ENCODE data around the gene SNTN.
"Not testable (repeated sequence)": the region's sequence is repeated elsewhere in the genome, so short reads cannot be mapped to it uniquely, and the experiment has no call there.

The SNTN gene

DNA sequence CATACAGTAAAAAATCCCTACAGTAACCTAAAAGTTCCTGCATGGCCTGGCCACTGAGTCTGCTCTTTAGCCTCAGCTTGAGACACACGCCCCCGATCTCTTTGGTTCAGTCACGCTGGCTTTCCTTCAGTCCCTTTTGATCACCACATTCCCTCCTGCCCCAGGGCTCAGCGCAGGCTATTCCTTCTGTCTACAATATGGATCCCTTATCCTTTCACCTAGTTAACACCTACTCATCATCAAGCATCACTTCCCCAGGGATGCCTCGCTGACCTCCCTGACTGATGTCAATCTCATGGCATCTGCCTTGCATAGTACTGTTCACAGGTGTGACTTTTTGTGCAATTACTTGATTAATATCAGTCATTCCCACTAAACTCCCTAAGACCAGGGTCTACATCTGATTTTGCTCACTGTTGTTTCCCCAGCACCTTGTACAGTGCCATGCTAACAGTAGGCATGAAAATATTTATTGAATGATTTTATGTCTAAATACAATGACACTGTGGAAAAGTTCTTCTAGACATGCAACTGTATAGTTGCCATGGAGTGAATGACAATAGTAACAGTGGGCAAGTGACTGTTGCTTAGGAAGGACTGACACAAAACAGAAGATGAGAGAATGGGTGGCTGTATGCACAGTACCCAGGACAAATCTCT lies at the start of gene SNTN:
Gene SNTN (plus strand): TSS at position 610 of the 660 bp plus-strand sequence. CDS start 13 bp downstream, at position 623.
- DNase-seq, result no peak

DNA sequence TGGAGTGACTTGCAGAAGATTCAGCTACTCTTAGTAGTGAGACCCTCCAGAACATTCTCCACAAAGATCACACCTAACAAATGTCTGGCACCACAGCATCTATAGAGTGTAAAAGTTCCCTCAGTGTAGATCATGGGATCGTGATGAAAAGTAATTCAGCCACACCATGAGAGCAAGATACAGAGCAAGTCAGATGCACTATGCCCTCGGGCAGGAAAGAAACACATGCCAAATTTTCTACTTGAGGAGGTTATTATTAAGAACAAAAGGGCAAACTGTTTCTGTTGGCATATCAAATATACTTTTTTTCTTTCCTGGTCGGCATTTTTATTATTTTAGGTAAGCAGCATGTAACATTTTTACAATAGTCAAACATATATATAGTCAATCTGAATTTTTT lies 44.8 kb upstream of the SNTN start:
- no peak for DNase-seq

DNA sequence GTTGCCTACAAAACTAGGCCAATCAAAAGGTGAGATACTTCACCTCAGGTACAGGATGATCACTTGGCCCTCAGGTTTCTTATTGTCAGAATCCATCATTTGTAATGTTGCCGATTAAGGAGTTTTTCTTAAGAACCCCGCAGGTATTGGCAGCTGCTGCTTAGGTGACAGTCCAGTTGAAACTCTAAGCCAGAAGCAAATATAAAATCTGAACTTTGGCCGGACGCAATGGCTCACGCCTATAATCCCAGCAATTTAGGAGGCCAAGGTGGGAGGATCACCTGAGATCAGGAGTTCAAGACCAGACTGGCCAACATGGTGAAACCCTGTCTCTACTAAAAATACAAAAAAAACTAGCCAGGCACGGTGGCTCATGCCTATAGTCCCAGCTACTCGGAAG lies 43.1 kb upstream of the SNTN start:
- DNase-seq, result no peak

DNA sequence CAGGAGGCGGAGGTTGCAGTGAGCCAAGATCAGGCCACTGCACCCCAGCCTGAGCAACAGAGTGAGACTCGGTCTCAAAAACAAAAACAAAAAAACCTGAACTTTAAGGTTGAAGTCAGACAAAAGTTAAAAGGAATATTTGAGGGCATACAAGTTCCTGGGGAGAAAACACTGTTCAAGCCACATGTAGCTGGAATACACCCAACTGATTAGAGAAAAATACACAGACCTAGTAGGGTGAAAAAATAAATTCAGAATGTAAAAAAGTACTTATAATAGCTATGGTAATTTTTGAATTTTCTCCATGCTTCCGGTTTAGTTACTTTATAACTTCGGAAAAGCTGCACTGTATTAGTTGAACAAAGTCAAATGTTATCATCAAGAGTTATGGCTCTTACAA lies 42.6 kb upstream of the SNTN start:
- no peak for DNase-seq

DNA sequence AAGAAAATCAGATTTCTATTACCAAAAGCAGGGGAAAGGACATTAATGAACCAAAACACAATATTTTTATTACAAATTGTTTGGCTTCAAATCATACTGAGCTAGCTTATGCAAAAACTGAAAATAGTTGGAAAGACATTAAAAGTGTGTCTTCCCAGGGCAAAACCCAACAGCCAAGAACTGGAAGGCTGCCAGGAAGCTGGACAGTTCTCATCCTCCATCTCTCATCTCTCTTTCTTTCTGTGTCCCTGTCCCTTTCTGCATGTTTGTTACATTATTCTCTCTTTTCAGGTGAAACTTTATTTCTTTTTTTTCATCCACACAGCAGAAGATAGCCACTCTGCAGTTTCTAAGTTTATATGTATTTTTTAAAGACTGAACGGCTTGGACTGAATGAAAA lies 41.1 kb upstream of the SNTN start:
- DNase-seq, result no peak

DNA sequence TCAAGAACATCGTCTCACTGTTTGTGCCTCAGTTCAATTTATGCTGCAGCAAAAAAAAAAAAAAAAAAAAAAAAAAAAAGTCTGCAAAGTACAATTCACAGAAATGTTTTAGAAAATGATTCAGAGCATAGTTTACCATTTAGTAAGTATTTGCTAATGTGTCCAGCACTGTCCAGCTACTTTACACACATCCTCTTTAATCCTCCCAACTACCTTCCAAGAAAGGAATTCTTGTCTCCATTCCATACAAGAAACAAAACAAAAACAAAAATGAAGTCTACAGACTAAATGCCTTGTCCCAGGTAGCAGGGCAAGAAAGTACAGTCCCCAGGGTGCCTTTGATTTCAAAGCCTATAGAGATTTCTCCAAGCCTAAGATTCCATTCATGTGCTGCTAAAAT lies 38.9 kb upstream of the SNTN start:
- DNase-seq, result no peak

DNA sequence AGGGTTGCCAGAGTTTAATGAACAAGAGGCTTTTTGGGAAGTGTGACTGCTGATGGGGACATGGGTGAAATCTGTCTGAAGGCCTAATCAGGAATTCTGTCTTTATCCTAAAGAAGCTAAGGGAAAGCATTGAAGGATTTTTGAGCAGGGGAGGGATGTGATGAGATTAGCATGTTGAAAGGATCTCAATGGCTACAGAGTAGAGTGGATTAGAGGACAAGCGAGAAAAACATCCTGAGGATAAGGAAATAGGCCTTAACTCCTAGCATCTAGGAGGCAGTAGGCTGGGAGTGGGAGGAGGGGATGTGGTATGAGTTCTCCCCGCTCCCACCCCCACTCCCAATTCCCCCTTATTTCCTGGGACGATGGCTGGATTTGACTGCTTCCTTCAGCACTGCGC lies 35.1 kb upstream of the SNTN start:
- no peak for DNase-seq

DNA sequence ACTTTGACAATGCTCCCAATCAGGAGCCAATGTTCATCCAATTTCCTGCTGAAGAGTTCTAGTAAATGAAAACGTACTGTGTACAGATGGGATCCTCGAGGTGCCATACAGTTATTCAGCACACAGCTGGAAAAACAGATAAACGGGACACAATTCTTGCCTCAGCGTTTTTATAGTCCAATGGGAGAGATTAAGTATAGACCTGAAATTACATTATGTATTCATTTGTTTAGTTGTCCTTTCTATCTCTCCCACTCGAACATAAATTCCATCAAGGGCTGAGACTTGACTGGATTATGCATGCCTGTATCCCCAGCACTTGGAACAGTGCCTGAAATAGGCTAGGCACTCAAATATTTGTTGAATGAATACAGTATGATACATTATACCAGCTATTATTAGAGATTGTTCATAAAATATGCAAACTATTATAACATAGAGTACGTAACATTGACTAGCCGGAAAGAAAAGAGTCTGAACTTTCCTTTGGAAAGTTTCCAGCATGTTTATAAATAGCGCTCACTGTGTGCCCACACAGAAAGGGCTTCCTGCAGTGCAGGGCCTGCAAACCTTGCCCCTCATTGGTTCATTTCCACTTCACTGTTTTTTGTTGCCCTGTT lies 27.4 kb upstream of the SNTN start:
- no peak for DNase-seq

DNA sequence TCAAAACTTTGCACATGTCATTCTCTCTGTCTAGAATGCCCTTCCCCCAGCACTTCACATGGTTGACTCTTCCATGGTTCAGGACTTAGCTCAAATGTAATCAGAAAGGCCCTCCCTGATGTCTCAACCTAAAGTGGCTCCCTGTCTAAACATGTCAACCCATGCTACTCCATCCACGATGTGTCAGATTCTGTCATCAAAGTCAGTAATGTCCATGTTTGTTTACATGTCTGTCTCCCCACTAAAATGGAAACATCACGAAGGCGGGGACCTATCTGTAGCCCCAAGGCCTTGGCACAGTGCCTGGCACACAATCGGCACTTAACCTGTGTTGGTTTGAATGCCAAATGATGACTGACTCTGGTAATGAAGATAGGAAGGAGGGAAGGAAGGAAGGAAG lies 20.8 kb upstream of the SNTN start:
- DNase-seq, result no peak

DNA sequence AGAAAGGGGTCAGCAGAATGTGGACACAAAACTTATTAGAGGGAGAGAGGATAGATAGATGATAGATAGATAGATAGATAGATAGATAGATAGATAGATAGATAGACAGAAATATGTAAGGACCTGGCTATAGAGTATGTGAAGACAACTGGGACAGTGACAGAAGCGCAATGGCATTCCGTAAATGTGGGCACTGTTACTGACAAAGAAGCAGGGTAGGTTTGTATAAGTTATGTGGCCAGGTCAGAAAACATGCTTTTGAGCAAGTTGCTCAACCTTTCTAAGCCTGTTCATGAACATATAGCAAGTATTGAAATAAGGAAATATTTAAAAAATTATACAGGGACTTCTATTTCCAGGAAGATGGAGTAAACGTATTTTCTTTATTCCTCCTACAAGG lies 17.3 kb upstream of the SNTN start:
- no peak for DNase-seq

DNA sequence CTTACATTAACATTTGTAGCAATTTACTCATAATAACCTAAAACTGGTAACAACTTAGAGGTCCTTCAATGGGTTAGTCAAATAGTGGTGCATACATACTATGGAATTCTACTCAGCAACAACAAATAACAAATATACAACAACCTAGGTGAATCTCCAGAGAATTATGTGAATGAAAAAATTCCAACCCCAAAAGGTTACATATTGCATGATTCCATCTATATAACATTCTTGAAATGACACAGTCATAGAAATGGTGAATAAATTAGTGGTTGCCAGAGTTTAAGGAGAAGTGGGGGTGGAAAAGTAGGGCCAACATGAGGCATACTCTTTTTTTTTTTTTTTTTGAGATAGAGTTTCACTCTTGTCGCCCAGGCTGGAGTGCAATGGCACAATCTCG lies 12.7 kb upstream of the SNTN start:
- DNase-seq, result no peak

DNA sequence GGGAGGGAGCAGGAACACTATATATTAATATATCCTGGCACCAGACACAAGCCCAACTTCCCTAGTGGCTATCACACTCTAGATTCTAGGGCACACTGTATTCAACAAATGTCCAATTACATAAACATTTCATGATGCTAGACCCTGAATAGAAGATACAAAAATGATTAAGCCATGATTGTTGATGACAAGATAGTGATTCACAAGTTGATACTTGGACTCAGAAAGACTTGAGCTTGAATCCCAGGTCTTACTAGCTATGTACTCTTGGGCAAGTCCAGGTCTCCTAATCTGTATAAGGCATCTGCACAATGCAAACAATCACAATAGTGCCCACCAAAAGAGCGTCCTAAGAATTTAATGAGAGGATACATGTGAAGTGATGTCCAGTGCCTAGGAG lies 10.0 kb upstream of the SNTN start:
- DNase-seq, result no peak

DNA sequence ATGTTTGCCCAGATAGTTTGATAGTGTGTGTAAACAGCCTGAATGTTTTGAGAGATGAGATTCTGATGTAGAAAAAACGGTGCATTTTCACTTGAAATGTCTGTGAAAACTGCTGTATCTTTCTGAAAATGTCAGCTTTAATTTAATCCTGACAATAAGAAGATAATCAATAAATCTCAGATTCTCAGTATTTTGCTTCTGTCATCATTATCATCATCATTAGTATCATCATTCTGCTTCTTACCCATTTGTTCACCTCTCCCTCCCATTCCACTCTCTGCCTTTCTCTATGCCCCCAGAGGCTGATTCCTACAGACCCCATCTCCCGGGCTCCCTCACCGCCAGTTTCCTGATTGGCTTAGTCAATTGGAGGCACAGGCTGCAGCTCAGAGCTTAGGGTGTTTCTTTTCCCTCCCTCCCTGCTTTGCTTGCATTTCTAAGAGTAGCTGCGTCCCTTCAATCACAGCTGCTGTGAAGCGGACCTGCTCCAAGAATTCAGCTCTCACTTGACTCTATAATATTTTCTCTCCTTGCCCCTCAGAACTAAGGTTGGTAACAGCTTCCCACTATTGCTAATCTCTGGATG lies 8.2 kb upstream of the SNTN start:
- no peak for DNase-seq

DNA sequence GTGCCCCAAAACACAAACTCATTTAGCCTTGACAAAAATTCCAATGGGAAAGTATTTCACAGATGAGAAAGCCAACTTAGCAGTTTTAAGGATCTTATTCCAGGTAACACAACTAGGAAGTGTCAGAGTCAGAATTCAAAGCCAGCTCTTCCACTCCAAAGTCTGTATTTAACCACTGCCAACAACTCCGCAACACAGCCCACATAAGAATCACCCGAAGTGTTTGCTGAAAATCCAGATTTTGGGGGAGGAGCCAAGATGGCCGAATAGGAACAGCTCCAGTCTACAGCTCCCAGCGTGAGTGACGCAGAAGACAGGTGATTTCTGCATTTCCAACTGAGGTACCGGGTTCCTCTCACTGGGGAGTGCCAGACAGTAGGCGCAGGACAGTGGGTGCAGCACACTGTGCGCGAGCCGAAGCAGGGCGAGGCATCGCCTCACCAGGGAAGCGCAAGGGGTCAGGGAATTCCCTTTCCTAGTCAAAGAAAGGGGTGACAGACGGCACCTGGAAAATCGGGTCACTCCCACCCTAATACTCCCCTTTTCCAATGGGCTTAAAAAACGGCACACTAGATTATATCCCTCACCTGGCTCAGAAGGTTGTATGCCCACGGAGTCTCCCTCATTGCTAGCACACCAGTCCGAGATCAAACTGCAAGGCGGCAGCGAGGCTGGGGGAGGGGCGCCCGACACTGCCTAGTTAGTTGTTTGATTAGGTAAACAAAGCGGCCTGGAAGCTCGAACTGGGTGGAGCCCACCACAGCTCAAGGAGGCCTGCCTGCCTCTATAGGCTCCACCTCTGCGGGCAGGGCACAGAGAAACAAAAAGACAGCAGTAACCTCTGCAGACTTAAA lies 7.3 kb upstream of the SNTN start:
- not testable (repeated sequence) for DNase-seq

DNA sequence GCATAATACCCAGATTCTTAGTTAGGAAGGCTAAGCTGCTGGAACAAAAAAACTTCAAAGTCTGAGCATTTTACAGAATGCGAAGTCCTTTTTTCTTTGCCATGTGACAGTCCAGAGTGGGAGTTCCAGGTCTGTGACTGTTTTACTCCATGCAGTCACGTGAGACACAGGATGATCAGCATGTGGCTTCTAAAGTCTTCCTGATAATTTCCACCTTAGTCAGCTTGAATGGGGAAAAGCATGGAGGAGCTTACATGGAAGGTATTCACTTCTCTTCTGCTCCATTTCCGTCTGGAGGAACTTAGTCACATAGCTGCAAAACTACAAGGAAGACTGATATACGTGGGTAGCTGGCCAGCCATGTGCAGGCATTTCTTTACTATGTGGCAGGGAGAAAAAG lies 1.7 kb downstream of the SNTN start:
- no peak for DNase-seq

DNA sequence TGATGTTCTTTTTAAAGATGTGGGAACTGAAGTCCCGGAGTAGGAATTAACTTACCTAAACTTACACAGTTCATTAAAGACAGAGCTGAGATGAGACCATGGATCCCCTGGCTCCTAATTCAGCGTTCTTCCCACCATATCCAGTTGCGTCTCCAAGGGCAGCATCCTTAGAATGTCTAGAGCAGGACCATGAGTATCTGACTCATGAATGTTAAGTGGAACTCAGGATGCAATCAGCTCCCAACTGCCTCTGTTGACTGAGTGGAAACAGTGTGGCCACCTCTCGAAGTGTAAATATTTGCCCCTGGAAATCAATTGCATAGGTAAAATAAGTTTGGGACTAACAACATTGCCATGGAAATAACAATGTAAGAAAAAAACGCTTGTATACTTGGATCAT lies 2.5 kb downstream of the SNTN start:
- no peak for DNase-seq

DNA sequence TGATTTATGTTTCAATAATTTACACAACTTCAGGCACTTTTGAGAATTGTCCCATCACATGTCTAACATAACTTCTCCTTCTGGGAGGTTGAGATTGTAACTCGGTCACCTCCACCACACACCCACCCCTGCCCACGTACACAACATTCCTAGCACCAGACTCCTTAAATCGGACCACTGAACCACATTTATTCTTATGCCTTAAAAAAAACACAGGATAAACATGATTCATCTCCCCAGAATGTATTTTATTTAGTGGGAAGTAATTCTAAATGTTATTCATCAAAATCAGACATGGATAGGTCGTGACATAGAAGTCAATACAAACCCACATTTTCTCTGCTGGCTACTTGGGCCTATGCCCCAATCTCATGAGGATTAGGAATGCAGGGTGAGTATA lies 3.0 kb downstream of the SNTN start:
- DNase-seq, result no peak

DNA sequence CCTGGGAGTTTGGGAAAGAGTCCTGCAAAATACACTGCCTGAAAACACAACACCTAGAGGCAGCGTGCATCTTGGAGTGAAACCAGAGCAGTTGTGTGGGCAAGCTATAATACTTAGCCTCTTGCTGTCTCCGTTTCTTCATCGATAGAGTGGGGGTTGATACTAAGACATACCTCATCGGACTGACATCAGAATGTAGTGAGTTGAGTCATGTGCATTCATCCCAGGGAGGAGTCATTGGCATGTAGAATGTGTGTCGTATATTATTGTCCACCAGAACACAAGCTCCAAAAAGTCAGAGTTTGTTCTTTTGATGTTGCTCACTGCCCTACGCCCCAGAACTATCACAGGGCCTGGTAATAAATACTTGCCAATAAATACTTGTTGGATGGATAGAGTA lies 4.3 kb downstream of the SNTN start:
- DNase-seq, result no peak

DNA sequence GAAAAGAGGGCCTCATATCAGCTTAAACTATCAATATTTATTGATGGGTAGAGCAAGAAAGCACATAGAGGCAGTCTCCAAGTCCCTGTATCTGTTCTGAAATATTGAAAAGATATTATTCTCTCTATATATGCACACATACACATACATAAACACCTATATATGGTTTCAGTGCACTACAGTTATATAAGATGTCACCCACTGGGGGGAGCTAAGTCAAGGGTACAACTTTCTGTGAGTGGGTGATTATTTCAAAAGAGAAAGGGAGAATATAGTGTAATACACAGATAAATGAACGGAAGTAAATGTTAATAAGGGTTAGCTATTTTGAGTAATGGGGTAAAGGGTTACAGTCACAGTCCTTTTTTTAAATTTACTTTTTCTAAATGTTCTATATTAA lies 8.8 kb downstream of the SNTN start:
- DNase-seq, result no peak

DNA sequence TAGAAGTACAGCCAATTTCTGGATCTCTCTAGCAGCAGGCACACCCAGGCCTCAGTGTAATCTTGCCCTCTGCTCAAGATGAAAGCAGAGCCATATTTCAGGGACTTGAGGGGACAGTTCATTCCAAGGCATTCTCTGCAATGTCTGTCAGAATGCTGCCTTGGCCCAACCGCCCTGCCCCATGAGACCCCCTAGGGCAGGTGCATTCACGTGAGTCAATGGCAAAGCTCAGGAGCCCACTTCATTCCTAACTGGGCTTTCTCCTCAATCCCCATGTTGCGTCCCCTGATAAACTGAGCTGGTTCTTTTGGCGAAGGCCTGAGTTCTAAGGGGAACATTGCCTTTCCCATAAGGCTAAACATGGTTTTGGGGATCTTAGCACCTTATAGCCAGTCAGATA lies 9.5 kb downstream of the SNTN start:
- no peak for DNase-seq

DNA sequence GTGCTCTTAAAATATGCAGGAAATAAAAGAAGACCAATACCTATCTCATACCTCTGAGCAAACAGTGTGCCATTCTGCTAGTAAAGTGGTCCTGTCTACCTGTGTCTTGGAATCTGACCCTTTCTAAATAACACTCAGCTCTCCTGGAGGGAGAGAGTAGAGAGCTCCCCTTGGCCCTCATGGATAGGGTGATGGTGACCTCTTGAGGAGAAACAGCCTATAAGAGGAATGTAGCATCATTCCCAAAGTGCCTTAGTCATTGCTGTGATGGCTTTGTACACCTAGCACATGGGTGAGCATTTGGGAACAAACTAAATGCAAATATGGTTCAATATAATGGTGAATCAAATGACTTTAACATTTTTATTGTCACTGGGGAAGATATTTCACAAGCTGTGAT lies 10.0 kb downstream of the SNTN start:
- DNase-seq, result no peak

DNA sequence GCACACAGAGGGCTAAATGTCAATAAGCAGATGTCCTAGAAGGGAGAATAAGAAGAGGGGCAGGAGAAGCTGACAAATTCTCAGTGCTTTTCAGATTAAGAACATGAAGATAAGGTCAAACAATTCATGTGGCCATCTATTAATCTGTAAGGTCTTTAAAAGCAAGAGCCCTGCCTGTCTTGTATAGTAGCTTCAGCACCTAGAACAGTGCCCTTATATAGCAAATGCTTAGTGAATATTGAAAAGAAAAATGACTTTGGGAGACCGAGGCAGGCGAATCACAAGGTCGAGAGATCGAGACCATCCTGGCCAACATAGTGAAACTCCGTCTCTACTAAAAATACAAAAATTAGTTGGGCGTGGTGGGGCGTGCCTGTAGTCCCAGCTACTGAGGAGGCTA lies 18.1 kb downstream of the SNTN start:
- DNase-seq, result no peak

DNA sequence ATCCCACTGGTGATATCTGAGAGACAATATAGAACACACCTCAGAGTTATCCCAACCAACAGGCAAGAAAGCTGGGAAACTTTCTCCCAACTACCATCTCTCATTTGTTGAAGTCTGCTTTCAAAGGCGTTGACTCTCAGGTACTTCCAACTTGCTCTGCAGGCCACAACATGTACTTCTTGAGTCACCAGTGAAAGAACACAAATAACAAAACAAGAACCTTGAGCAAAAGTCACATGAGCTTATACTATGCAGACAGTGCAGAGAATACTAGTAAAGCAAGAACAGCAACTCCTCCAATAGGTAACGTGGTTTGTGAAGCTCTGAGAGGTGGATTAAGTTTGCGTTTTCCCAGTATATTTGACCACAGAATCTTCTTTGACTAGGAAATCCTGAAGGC lies 20.6 kb downstream of the SNTN start:
- no peak for DNase-seq

DNA sequence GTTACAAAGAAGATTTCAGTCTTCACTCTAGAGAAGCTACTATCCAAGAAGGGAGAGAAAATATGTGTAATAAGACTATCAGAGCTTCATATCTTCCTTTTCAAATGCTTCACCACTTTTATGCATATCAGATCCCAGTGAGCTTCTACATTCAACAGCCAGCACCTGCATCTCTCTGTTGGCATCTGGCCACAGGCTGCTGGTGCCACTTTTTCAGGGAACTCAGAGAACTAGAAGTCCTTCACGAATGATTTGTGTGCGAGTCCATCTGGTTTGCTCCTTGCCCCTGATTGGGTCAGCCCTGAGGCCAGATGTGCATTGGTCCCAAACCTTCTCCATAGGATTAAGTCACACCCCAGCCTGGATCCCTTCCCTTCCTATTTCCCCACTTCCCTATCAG lies 22.1 kb downstream of the SNTN start:
- DNase-seq, result no peak
